AG09319 (cell line): ENCODE data around the gene MGST2.
"Not testable (repeated sequence)": the region's sequence is repeated elsewhere in the genome, so short reads cannot be mapped to it uniquely, and the experiment has no call there.

Experiments used
- DNase-seq: peaks from one replicate; pipeline ENCODE4 v3.0.0-alpha.2; 2010; ENCODE audit warnings: low read depth; ENCODE audit errors: extremely low read depth
- CTCF ChIP-seq: IDR thresholded peaks from 2 replicates; pipeline ENCODE4 v1.5.1; 2011; ENCODE audit warnings: low read depth, mild to moderate bottlenecking, inconsistent platforms, low read length, moderate library complexity

The MGST2 gene

GRCh38 chr4:139633195-139633594 is 32.4 kb upstream of the MGST2 start:
- DNase-seq = no peak
- TF ChIP-seq CTCF = no peak

DNA sequence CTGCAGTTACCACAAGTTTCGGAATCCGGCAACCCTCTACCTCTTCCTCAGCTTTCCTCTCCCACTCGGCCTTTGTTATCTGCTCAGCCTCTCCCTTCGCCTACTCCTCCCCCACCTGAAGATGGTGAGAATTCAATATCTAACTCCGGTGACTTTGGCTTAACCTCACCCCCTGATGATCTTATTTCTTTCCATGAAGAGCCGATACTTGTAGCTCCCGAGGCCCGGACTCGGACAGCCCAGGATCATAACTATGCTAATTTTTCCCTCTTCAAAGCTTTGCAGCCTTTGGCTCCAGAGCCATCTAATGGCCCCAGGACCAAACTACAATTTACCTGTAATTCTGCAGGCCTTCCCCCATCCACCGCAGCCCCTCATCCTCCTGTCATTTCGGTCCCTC is 32.0 kb upstream of the MGST2 start:
- no peak for DNase-seq
- peak; percentile 67 for TF ChIP-seq CTCF

- no peak for DNase-seq
- no peak for TF ChIP-seq CTCF
Measured at GRCh38 chr4:139635966-139636365, 29.7 kb upstream of the MGST2 start.

DNA sequence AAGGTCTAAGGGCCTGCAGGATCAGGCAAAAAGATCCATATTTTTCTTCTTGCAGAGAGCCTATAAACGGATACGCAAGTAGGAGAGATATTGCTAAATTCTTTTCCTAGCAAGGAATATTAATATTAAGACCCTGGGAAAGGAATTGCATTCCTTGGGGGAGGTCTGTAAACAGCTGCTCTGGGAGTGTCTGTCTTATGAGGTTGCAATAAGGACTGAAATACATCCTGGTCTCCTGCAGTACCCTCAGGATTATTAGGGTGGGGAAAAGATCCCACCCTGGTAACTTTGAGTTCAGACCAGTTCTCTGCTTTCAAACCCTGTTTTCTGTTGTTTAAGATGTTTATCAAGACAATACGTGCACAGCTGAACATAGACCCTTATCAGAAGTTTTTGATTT is 27.3 kb upstream of the MGST2 start:
- DNase-seq = not testable (repeated sequence)

DNA sequence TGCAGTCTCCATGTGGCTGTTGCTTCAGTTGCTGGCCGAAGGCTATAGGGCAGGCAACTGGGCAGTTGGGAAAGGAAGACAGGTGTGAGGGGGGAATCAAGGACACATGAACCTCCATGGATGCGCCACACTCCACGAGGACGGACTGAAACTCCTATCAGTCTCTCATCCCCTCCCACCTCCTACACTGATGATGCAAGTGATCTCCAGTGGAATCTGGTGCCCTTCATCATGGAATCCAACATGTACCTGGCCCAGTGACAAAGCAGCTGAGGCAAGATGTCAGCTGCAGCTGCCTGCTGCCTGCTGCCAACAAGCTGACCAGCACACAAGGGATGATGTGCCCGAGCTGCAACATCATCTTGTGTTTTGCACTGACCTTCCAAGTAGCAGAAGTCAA is 26.0 kb upstream of the MGST2 start:
- DNase-seq = no peak
- TF ChIP-seq CTCF = no peak

DNA sequence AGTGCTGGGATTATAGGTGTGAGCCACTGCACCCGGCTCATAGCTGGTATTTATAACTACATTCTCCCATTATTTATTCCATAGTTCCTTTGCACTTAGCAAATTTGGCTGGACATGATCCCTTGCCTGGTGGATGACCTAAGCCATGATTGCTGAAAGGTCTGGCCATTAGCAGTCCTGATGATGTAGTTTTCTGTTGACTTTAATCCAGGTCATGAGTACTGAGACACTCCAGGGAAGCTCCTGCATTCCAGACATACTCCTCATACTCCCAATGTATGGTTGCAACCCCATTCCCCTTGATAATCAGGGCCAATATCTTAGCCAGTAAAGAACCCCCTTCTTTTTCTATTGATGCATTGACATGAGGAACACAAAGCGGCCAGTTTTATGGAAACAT is 24.4 kb upstream of the MGST2 start:
- no peak for DNase-seq
- no peak for TF ChIP-seq CTCF

DNA sequence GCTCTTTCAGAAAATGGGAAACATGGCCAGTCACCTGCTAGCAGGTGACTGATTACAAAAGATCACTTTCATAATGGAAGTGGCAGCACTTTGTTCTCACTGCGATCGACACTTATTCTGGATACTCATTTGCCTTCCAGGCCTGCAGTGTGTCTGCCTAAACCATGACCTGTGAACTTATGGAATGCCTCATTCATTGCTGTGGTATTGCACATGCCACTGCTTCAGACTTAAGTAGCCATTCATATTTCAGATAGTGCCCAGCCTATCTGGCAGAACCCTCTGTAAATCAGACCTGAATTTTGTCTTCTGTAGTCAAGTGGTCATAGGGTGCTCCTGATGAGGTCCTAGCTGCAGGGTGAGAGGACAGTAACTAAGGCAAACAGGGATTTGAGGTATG is 23.3 kb upstream of the MGST2 start:
- TF ChIP-seq CTCF = no peak
- DNase-seq = no peak

DNA sequence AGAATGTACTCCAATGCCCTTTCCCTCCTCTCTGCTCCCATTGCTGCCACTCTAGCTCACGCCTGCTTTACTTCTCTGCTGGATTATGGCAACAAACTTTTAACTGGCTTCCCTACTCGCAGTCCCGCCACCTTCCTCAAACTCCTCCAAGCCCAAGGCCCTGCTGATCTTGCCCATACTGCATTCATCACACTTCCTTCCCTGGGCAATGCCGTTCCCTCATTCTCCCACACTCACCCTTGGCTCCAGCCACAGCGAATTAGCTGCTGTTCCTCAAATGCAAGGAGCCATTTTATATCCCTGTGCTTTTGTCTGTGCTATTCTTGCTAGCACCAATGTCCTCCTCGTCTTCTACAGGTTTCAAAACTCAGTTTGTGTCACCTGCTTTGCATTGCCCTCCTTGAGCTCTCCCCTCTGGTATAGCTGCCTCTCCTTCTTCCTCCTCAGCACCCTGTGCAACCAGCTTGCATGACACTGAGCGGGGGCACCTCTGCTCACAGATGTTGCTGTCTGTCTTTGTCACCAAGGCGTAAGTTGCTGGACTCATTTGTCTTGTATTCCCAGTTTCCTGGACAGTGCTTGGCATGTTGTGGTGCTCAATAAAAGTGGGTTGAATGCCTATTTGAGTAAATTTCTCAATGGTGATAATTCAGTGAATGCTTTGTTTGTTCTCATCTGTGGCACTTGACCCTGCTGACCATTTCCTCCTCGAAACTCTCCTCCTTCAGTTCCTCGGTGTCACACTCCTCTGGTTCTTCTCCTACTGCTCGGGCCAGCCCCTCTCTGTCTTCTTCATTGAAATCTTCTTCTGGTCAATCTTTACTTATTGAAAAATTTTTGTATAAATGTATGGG is 22.4 kb upstream of the MGST2 start:
- no peak for TF ChIP-seq CTCF
- no peak for DNase-seq
